ENCODE measurements around the gene LRRC27.

The LRRC27 gene

GRCh38 chr10:132407243-132407746 lies 75.3 kb downstream of the LRRC27 start:
- Histone ChIP-seq H3K4me1 (peaks cover 26% of the 10 kb centered on the region), H3K4me3 (ENCODE audit: low read depth, low read length) (no peak overlapping the region), H3K36me3 (peaks cover 16% of the 10 kb centered on the region), H3K9me3 (no peaks in the 10 kb centered on the region), H3K27me3 (no peaks in the 10 kb centered on the region)
- no peak for TF ChIP-seq CTCF (IDR thresholded peaks at IDR 0.05; ENCODE audit: low read depth, low read length)
- DNase-seq = no peak

GRCh38 chr10:132407846-132408278 lies 75.9 kb downstream of the LRRC27 start:
- H3K4me3 ChIP-seq (ENCODE audit: low read depth, low read length) = no peak overlapping the region
- H3K36me3 ChIP-seq = peaks cover 16% of the 10 kb centered on the region
- no peak for TF ChIP-seq CTCF (IDR thresholded peaks at IDR 0.05; ENCODE audit: low read depth, low read length)
- no peaks in the 10 kb centered on the region for H3K9me3 ChIP-seq
- H3K4me1 ChIP-seq = peaks cover 31% of the 10 kb centered on the region
- no peak for DNase-seq
- no peaks in the 10 kb centered on the region for H3K27me3 ChIP-seq

- no peak for TF ChIP-seq CTCF (IDR thresholded peaks at IDR 0.05; ENCODE audit: low read depth, low read length)
- no peak overlapping the region for H3K4me3 ChIP-seq (ENCODE audit: low read depth, low read length)
- no peaks in the 10 kb centered on the region for H3K27me3 ChIP-seq
These were observed 76.4 kb downstream of the LRRC27 start for GRCh38 chr10:132408367-132408781.

GRCh38 chr10:132408823-132409666 lies 77.1 kb downstream of the LRRC27 start:
- H3K4me3 ChIP-seq (ENCODE audit: low read depth, low read length) = no peak overlapping the region
- H3K27me3 ChIP-seq = no peaks in the 10 kb centered on the region
- peaks cover 34% of the 10 kb centered on the region for H3K4me1 ChIP-seq
- H3K9me3 ChIP-seq = no peaks in the 10 kb centered on the region
- H3K36me3 ChIP-seq = peaks cover 16% of the 10 kb centered on the region
- DNase-seq = no peak
- TF ChIP-seq CTCF (IDR thresholded peaks at IDR 0.05; ENCODE audit: low read depth, low read length) = no peak

More at GRCh38 chr10:132408367-132408781, 76.4 kb downstream of the LRRC27 start:
- H3K9me3 ChIP-seq = no peaks in the 10 kb centered on the region
- DNase-seq = no peak
- H3K36me3 ChIP-seq = peaks cover 16% of the 10 kb centered on the region
- peaks cover 31% of the 10 kb centered on the region for H3K4me1 ChIP-seq

- peaks cover 34% of the 10 kb centered on the region for H3K4me1 ChIP-seq
- H3K27me3 ChIP-seq = no peaks in the 10 kb centered on the region
- TF ChIP-seq CTCF (IDR thresholded peaks at IDR 0.05; ENCODE audit: low read depth, low read length) = no peak
- H3K4me3 ChIP-seq (ENCODE audit: low read depth, low read length) = no peak overlapping the region
- no peak for DNase-seq
- peaks cover 16% of the 10 kb centered on the region for H3K36me3 ChIP-seq
- no peaks in the 10 kb centered on the region for H3K9me3 ChIP-seq
These were observed 77.7 kb downstream of the LRRC27 start for GRCh38 chr10:132409667-132410028.

Measured in BE2C (cell line).